Panc1 (cell line): ENCODE measurements around the gene GNB1. TPM values are rescaled to one million over a fixed set of nuclear protein-coding genes. Genes with fewer than 3 reads are reported as not detected.

ENCODE experiments used
- ATAC-seq: fragments of 200-7000 bp; cut with Tn5 transposase; 2 replicates; pipeline ENCODE4 v1.9.1; 2020; ENCODE audit warnings: mild to moderate bottlenecking, moderate library complexity
- BruUV-seq: library from RNA; stranded (reverse); fragments of 400-500 nt; replicated peaks from 2 replicates; lab custom pipeline; 2021; lab: Mats Ljungman, UMichigan
- CTCF ChIA-PET: fragments of 300-600 bp; sonication (Branson Sonifier 250); formaldehyde crosslinking; loops from one replicate; lab custom pipeline; 2022; ENCODE audit warnings: antibody characterized with exemption; lab: Charles Lee
- POLR2A ChIA-PET: fragments of 300-600 bp; sonication (Branson Sonifier 250); formaldehyde crosslinking; loops from one replicate; lab custom pipeline; 2022; ENCODE audit warnings: antibody characterized with exemption; lab: Charles Lee
- DNase-seq: peaks from one replicate; pipeline ENCODE4 v3.0.0-alpha.2; 2010; ENCODE audit warnings: low read depth, low spot score
- H3K27ac ChIP-seq: 2 replicates; pipeline ENCODE4 v1.5.1; 2011; ENCODE audit warnings: mild to moderate bottlenecking, low read length, inconsistent platforms
- H3K27me3 ChIP-seq: fragments of 200-500 bp; sonication (Bioruptor generic); 2 replicates; pipeline ENCODE4 v1.6.0; 2014; ENCODE audit warnings: low read length, inconsistent platforms; ENCODE audit not compliant: control insufficient read depth, insufficient read depth
- H3K36me3 ChIP-seq: fragments of 200-500 bp; sonication (Bioruptor generic); 2 replicates; pipeline ENCODE4 v1.5.1; 2014; ENCODE audit warnings: inconsistent platforms, mild to moderate bottlenecking, low read length, moderate library complexity; ENCODE audit not compliant: control insufficient read depth, insufficient read depth
- H3K4me1 ChIP-seq: 2 replicates; pipeline ENCODE4 v1.5.1; 2011; ENCODE audit warnings: inconsistent platforms, mild to moderate bottlenecking, low read length, moderate library complexity; ENCODE audit not compliant: control insufficient read depth, insufficient read depth
- H3K4me3 ChIP-seq, 2 experiments: 2 replicates each; pipeline ENCODE4 v1.5.1; 2011 to 2012; ENCODE audit warnings: low read depth in 2 of 2, low read length in 2 of 2, mild to moderate bottlenecking in 2 of 2, inconsistent platforms in 1 of 2, moderate library complexity in 1 of 2
- H3K9me3 ChIP-seq: fragments of 200-500 bp; sonication (Bioruptor generic); 2 replicates; pipeline ENCODE4 v1.5.1; 2014; ENCODE audit warnings: low read depth, mild to moderate bottlenecking, inconsistent platforms, low read length, moderate library complexity; ENCODE audit not compliant: control insufficient read depth, insufficient read depth
- CTCF ChIP-seq: fragments of 450-650 bp; IDR thresholded peaks from 2 replicates; pipeline ENCODE4 v1.5.1; 2017; ENCODE audit warnings: mild to moderate bottlenecking
- POLR2AphosphoS5 ChIP-seq: IDR thresholded peaks from 2 replicates; pipeline ENCODE4 v1.6.1; 2012; ENCODE audit warnings: mild to moderate bottlenecking, low read depth, low read length, moderate library complexity
- REST ChIP-seq, 2 experiments: IDR thresholded peaks; 2 replicates each; pipeline ENCODE4 v1.6.1; 2011 to 2012; ENCODE audit warnings: low read depth in 2 of 2, control low read depth in 1 of 2, low read length in 1 of 2, mild to moderate bottlenecking in 1 of 2, moderate library complexity in 1 of 2; ENCODE audit not compliant: insufficient read depth in 1 of 2
- SIN3A ChIP-seq: IDR thresholded peaks from 2 replicates; pipeline ENCODE4 v1.6.1; 2012; ENCODE audit warnings: low read depth, mild to moderate bottlenecking, low read length, moderate library complexity, borderline replicate concordance; ENCODE audit not compliant: insufficient read depth
- TCF7L2 ChIP-seq: IDR thresholded peaks from 2 replicates; pipeline ENCODE4 v1.6.1; 2011; ENCODE audit warnings: mild to moderate bottlenecking, low read depth, low read length, inconsistent platforms
- in situ Hi-C: cut with HindIII; loops from 2 replicates; pipeline ENCODE4 v1.10.0; 2016; ENCODE audit warnings: low sequenced_read_pairs, low pct_unique_long_range_greater_than_20kb
- intact Hi-C: fragments of 100-400 bp; cut with micrococcal nuclease; formaldehyde crosslinking; loops from one replicate; pipeline ENCODE4 v1.10.0; 2022; ENCODE audit not compliant: unreplicated experiment
- total RNA-seq: library from RNA; stranded (reverse); gene quantifications from one replicate; pipeline ENCODE4 v1.2.1, GENCODE V29; 2021; ENCODE audit not compliant: unreplicated experiment

GNB1 gene
- total RNA-seq, 1 experiment from 2014 or later = 499 TPM

GRCh38 chr1:1911350-1912041 is 20.6 kb upstream of the GNB1 start:
- no peaks in the 10 kb centered on the region for H3K9me3 ChIP-seq
- ATAC-seq = no peak
- H3K27me3 ChIP-seq = no peaks in the 10 kb centered on the region
- intact Hi-C loops (no loop called here), in situ Hi-C loops (no loop called here)
- no peak overlapping the region for H3K4me3 ChIP-seq
- TF ChIP-seq SIN3A (no peak), TCF7L2 (no peak), CTCF (no peak), POLR2AphosphoS5 (no peak)
- DNase-seq = no peak
- no peak overlapping the region for H3K27ac ChIP-seq
- peaks cover 20% of the 10 kb centered on the region for H3K4me1 ChIP-seq
- no peaks in the 10 kb centered on the region; the same call in 1 of the 2 replicates for H3K36me3 ChIP-seq
- ChIA-PET POLR2A (no interaction called here), CTCF (no interaction called here)
- BruUV-seq = no TSS peak

- in situ Hi-C loops (no loop called here), intact Hi-C loops (no loop called here)
- ATAC-seq (no peak), DNase-seq (no peak)
- no peaks in the 10 kb centered on the region; the same call in 1 of the 2 replicates for H3K36me3 ChIP-seq
- peaks cover 25% of the 10 kb centered on the region for H3K4me1 ChIP-seq
- H3K4me3 ChIP-seq = no peak overlapping the region
- ChIA-PET CTCF (no interaction called here), POLR2A (no interaction called here)
- H3K27me3 ChIP-seq = no peaks in the 10 kb centered on the region
- H3K9me3 ChIP-seq = no peaks in the 10 kb centered on the region
- H3K27ac ChIP-seq = no peak overlapping the region
- no TSS peak for BruUV-seq
- TF ChIP-seq REST (IDR thresholded peaks at IDR 0.05; ENCODE audit: insufficient read depth in 1 of 2, low read depth in 2 of 2, low read length in 1 of 2) (no peak), TCF7L2 (no peak), CTCF (no peak), SIN3A (no peak), POLR2AphosphoS5 (no peak)
Measured at GRCh38 chr1:1910651-1911331, 19.9 kb upstream of the GNB1 start.
